GM08714 (cell line): ENCODE results near the gene ZNF366.

Experiments
- H3K4me3 ChIP-seq: fragments of 200-500 bp; sonication (Bioruptor generic); 2 replicates; pipeline ENCODE4 v1.5.1; 2014; ENCODE audit warnings: mild to moderate bottlenecking, low read length, inconsistent platforms
- ZNF274 ChIP-seq: IDR thresholded peaks from 2 replicates; pipeline ENCODE4 v1.6.1; 2012; ENCODE audit warnings: mild to moderate bottlenecking, low read depth, low read length

Gene ZNF366

DNA sequence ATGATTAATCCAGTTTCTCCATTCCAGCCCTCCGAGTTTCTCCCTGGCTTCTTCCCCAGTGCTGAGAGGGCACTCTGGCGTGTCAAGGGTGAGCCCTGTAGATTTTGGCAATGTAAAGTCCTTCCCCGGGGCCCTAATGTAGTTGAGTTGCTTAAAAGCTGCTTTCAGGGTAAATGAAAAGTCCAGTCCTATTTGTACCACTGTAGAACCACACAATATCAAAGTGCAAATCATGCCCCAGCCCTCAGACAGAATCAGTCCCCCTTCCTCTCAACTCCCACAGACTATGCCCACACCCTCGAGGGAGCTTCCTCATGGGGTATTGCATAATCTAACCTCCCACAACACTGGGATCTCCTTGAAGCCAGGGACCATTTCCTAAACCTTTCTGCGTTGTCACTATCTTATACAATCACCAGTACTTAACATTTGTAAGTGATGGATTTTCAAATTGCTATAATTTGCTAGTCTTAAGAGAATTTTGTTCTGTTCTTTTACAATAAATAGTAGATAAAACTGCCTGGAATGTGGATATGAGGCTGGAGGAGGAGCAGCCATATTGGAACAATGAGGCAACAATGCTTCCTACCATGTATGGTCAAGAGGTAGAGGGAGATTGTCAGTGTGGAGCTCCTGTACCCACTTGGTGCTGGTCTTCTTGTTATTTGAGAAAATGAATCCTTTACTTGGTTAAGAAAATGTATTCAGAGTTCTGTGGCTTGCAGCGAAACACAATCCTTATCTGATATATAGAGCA lies 34.4 kb downstream of the ZNF366 start:
- no peak overlapping the region for H3K4me3 ChIP-seq
- no peak for TF ChIP-seq ZNF274

DNA sequence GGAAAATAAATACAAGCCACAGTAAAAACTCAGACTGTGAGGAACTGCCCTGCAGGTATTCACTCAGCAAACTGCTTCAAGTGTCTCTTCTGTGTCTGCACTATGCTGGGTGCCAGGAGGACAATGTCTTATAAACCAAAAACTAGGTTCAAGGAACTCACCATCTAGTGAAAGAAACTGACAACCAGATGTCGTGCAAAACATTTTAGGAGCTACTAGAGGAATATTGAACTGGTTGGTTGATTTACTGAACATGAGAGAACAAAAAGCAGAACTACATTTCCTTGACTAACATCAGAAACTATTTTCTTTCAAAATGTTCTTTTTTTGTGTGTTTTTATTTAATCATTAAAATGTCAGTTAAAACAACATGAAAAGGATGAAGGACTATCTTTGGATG lies 35.2 kb downstream of the ZNF366 start:
- H3K4me3 ChIP-seq = no peak overlapping the region
- TF ChIP-seq ZNF274 = no peak

DNA sequence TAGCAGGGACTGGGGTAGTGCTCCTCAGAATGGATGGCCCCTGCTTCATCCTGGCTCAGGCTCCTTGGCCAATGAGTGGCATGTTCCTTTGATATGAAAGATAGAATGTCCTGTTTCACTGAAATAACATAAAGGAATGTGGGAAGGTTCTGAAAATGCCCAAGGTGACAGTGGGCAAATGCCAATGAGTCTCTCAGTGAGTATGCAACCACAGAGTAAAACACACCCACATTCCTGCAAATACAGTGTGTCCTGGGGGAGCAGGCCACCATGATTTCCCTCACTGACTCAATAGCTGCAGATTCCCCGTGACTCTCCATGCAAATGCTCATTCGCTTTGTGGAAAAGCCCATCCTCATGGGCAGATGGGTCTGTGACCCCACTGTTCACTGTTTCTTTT lies 36.4 kb downstream of the ZNF366 start:
- no peak overlapping the region for H3K4me3 ChIP-seq
- no peak for TF ChIP-seq ZNF274

DNA sequence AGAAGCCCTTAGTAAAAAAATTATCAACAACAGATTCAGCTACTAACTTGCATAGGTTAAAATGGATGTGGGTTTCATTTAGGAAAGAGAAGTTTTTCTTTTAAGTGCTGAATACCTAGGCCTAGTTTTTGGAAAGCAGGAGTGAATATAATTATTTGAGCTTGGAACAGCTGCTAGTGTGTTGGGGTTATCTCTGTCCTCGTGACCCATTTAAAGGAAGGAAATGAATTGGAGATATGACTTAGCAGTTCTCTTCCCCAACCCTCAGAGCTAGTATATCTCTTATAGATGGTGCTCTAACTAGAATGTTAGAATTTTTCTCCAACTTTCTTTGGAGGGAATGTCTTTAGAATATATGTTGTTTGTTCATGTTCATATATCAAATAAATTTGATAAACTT lies 38.6 kb downstream of the ZNF366 start:
- no peak for TF ChIP-seq ZNF274
- H3K4me3 ChIP-seq = no peak overlapping the region

DNA sequence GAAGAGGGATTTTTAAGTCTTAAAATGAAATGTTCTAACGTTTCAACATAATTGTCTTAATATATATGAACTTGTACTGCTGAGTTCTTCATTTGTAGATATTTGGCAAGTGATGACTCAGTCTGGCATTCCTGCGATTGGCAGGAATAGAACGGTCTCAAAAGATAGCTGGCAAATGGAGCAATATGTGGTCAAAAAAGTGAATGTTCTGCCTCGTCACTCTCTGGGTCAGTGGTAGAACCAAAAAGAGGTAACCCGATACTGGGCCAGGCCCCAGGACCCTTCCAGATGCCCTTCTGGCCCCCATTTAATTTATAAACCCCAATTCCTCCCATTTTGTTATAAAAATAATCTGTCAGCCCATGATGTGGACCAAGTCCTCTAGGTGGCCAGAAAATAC lies 39.2 kb downstream of the ZNF366 start:
- H3K4me3 ChIP-seq = no peak overlapping the region
- no peak for TF ChIP-seq ZNF274

DNA sequence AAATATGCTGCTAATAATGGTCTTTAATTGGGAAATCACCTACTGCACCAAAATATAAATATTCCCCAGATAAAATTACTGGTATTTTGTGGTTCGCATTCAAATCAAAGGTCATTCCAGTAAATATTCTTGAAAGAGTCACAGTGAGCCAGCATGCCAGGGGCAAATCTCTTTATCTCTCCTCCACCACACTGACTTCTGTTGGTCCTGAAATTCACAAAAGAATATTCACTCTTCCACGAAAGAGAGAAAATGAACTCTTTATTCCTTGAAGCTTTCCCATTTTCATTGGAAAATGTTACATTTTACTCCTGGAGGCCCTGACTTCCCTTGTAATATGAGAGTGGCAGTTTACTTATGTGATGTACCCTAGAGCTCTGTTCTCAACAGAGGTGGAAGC lies 39.7 kb downstream of the ZNF366 start:
- no peak overlapping the region for H3K4me3 ChIP-seq
- no peak for TF ChIP-seq ZNF274

DNA sequence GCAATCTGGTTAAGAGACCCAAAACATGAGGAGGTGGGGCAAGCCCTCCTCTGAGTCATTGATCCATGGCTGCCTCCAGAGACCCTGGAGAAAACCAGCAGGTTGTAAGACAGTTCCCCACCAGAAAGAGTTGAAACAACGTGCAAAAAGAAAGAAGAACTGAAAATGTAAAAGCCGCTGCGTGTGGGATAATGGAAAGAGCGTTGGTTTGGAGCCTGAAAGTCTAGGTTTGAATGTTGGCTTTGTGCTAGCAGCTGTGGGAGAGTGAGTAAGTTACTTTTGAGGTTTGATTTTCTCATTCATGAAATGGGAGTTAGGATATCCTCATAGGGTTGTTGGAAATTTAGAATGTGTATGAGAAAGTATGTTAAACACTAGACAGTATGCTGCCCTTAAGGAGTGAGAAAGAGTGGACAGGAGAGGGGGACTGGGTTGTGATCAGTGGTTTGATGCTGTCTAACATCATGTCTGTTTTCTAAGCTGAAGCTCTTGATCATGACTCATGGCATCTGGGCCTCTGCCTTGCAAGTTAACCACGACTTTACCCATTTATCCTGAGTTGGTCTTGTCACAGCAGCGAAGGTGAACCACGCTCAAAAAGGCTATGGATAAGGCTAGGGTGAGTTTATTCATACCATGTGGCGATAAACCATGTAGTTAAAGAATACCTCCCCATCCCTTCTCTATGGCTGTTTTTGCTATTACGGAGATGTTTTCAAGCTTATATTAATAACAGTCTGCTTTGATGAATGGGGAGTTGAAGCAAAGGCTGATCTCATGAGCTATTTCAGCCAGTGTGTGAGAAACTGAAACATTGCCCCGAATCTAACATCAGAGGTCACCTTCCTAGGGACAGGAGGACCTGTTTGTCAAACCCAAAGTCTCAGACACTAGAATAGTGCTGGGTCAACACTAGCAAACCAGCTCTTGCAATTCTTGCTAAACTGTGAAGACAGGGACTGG lies 41.3 kb downstream of the ZNF366 start:
- H3K4me3 ChIP-seq = peak overlapping the region; percentile 50; the same call in 1 of the 2 replicates
- no peak for TF ChIP-seq ZNF274

DNA sequence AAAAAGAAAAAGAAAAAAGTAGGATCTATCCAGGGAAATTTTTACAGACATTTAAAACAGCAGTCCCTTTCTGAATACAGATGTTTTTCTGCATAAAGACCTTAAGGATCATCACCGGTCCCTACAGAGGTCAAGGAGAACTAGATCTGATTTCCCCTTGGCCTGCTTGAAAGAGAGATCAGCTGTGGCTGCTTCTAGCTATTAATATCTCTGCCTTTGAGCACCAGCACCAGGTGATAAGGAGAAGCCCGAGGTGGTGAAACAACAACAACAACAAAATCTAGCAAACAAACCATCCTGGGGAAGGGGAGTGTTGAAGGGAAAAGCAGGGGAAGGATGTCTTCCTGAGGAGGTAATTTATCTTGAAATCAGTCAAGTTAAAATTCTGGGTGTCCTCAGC lies 42.1 kb downstream of the ZNF366 start:
- TF ChIP-seq ZNF274 = no peak
- H3K4me3 ChIP-seq = peak overlapping the region; percentile 37; the same call in 1 of the 2 replicates

DNA sequence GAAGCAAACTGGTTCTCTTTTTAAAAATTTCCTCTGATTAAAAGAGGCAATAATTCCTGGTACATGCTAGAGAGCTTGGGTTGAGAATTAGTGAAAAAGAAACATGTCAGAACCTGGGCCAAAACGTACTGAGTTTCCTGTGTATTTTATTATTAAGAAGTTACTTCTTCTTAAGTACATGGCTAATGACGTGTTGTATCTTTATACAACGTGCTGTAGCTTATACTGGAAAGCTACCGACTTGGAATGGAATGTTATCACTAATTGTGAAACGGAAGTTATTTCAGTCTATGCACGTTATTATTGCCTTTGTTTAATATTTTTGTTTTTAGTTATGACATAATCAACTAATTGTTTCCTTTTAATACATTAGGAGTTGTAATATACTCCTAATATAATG lies 43.1 kb downstream of the ZNF366 start:
- TF ChIP-seq ZNF274 = no peak

DNA sequence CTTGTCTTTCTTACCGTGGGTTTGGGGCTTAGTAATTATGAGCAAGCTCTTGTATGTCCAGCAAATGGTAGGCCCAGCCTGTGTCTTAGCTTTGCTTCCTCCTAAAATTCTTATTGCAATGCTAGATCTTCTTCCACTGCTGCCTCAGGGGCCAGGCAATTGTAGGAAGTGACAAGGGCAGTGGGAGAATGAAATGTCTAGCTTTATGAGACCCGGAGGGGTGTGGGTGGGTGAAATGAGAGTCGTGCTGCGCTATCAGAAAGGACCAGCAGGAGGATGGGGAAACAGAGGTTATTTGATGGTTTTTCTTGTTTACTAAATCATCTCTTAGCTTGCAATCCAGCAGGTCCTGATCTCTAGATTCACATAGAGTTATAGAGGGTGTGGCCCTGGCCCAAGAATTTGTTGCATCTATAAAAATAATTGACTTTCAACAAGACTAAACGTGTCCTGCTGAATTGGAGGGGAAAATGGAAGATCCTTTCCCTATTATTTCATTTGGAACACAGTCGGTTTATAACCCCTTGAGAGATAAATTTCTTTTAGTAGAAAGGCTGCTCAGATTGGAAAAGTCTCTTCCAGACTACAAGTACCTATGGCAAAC lies 43.7 kb downstream of the ZNF366 start:
- TF ChIP-seq ZNF274 = no peak
- no peak overlapping the region for H3K4me3 ChIP-seq

More for the DNA sequence above, 43.1 kb downstream of the ZNF366 start:
- no peak overlapping the region for H3K4me3 ChIP-seq

DNA sequence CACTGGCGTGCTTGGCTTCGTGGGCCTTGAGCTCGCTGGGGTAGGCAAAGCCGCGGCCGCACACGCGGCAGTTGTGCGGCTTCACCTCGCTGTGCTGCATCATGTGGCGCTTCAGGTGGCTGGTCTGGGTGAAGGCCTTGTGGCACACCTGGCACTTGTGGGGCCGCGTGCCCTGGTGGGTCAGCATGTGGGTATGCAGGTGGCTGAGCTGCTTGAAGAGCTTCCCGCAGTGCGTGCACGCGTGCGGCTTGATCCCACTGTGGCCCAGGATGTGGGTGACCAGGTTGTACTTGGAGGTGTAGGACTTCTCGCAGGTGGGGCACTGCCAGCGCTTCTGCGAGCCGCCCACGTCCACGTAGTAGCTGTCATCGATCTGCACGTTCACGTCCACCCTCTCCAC lies 46.8 kb downstream of the ZNF366 start:
- no peak for TF ChIP-seq ZNF274
- no peak overlapping the region for H3K4me3 ChIP-seq

DNA sequence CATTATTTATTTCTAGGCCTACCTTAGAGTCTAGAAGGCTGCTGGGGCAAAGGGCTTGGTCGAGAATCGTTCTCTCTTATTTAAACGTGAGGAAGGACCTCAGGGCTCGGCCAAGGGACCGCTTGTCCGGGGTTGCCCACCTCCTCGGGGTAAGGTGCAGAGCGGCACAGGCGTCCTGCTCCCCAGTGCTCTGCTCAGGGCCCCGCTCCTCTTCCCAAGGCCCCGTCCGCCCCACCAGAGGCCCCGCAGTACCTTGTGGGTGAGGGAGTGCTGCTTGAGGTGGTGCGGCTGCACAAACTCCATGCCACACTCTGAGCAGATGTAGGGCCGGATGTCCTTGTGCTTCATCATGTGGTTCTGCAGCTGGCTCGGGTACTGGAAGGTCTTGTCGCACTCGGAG lies 47.3 kb downstream of the ZNF366 start:
- H3K4me3 ChIP-seq = no peak overlapping the region
- no peak for TF ChIP-seq ZNF274

DNA sequence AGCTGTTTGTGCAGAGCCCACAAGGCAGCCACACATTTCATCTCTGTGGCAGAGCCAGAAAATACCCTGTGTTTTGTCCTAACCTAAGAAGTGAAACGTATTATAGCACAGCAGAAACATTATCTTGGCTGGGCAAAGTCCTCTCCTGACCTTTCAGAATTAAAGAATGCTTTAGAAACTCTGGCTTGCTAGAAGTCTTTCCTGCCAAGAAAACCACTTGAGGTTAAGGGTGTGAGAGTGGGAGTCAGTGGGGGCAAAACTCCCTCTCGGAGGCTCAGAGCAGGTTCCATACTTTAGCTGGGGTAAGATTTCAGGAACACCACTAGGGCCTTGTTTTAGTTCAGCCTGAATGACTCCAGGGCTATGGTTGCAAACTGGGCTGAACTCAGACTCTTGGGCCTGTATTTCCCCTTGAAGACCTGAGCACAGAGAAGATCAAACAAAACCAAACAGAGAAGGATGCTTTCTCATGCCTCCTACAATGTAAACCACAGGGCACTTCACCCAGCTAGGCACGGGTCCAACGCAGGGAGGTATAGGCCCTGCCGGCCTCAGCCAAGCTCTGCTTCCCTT lies 48.0 kb downstream of the ZNF366 start:
- no peak overlapping the region for H3K4me3 ChIP-seq
- TF ChIP-seq ZNF274 = no peak

DNA sequence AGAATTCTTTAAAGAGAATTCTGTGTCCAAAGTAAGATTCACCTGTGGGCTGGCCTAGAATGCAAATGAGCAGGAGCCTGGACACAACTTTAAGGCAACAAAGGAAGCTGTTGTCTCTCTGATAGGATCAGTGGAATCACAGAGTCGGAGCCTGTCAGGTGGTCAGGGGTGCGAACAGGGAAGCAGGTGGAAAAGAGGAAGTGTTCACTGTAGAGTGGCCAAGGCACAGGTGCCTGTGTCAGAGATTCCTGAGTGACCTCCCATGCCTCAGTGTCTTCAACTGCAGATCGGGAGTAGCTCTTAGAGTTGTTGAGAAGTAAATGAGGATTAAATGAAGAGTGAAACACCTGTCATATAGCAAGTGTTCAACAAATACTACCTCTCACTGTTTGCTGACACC lies 48.8 kb downstream of the ZNF366 start:
- TF ChIP-seq ZNF274 = no peak
- no peak overlapping the region for H3K4me3 ChIP-seq

DNA sequence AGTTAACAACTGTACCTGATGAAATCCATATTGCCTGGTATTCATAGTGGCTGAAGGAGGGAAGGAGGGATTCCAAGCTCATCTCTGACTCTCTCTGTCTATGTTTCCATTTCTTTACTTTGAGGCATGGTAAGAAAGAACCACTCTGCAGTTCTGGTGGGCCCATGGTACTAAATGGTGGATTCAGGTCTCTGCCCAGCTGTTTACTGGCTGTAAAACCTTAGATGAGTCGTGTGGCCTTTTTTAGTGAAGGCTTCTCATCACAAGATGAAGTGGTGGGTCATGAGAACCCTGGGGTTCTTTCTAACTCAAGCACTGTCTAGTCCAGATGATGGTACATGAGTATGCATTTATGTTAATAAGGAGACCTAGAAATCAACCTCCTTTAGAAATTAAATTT lies 49.7 kb downstream of the ZNF366 start:
- no peak for TF ChIP-seq ZNF274
- no peak overlapping the region for H3K4me3 ChIP-seq
